Stimulated activated naive B cell treated with anti-CD40 and anti-IgM and Interleukin-4, amounts not matched to agents 10 μg/mL and 1 μg/mL and 100 μg/mL, for 72 hours (primary cell): ENCODE data around the gene TRIM54.
"Not testable (repeated sequence)": the region's sequence is repeated elsewhere in the genome, so short reads cannot be mapped to it uniquely, and the experiment has no call there.

Source experiments
- ATAC-seq, 2 donors: fragments of 150-1000 bp; cut with Tn5 transposase; replicated peaks; 2 replicates each; pipeline ENCODE4 v1.10.0; 2021; ENCODE audit warnings: moderate library complexity in 1 of 2
- DNase-seq: peaks from one replicate; pipeline ENCODE4 v3.0.0; 2021
- H3K27ac Mint-ChIP-seq: one replicate; pipeline ENCODE4 v1.8.0; 2022; ENCODE audit warnings: mild to moderate bottlenecking, mixed read lengths
- H3K27me3 Mint-ChIP-seq, 2 donors: one replicate each; pipeline ENCODE4 v1.8.0; 2022; ENCODE audit warnings: mixed read lengths in 2 of 2
- H3K36me3 Mint-ChIP-seq, 2 donors: one replicate each; pipeline ENCODE4 v1.8.0; 2022; ENCODE audit warnings: mixed read lengths in 2 of 2, mild to moderate bottlenecking in 1 of 2
- H3K4me1 Mint-ChIP-seq, 2 donors: one replicate each; pipeline ENCODE4 v1.8.0; 2022; ENCODE audit warnings: mixed read lengths in 2 of 2, mild to moderate bottlenecking in 1 of 2
- H3K4me3 Mint-ChIP-seq, 2 donors: one replicate each; pipeline ENCODE4 v1.8.0; 2022; ENCODE audit warnings: mild to moderate bottlenecking in 2 of 2, mixed read lengths in 2 of 2, moderate library complexity in 1 of 2
- H3K9me3 Mint-ChIP-seq, 2 donors: one replicate each; pipeline ENCODE4 v1.8.0; 2022; ENCODE audit warnings: mixed read lengths in 2 of 2, mild to moderate bottlenecking in 1 of 2

TRIM54 gene

DNA sequence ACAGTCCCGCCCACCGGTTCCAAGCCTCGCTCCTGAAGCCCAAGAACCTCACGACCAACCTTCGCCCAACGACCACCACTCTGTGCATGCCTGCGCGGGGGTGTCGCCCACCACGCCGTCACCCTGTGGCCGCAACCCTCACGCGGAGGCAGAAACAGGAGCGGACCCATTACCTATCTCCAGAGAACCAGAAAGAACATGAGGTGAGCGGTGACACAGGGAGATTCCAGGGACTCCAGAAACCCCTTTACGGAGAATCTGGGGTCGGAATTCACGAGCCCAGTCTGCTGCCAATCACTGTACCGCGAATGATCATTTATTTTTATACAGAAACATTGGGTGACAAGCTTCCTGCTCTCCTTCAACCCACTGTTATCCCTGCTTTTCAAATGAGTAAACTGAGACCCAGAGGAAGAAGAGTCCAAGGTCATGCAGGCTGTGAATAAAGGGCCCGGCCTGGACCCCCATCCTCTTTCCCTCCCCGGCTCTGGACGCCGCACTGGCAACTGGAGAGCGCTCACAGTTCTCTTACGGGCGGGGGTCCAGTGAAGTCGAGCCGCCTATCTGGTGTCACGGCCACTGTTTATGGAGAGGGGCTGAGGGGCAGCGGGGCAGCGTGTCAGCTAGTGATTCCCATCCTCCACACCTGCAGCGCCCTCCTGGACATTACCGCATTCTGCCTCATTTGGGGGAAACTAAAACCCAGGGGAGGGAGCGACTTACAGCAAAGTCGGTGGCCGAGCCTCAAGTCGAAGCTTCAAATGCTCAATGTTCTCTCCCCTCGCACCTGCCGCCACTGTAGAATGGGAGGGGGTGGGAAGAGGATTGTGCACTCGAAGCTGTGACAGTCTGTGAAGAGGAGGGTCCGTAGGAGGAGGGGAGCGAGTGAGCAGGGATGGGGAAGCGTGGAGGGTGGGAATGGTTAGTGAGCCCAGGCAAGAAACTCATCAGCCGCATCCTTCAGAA is 18.7 kb upstream of the TRIM54 start:
- Mint-ChIP-seq H3K27ac (peak overlapping the region; percentile 83), H3K4me1 (peaks cover 24 to 31% of the 10 kb centered on the region in 2 donors), H3K27me3 (peaks cover 44 to 53% of the 10 kb centered on the region in 2 donors), H3K9me3 (no peaks in the 10 kb centered on the region), H3K36me3 (peaks cover 2 to 3% of the 10 kb centered on the region in 2 donors), H3K4me3 (peak overlapping the region; percentile 86 to 93)
- ATAC-seq (no peak), DNase-seq (no peak)

DNA sequence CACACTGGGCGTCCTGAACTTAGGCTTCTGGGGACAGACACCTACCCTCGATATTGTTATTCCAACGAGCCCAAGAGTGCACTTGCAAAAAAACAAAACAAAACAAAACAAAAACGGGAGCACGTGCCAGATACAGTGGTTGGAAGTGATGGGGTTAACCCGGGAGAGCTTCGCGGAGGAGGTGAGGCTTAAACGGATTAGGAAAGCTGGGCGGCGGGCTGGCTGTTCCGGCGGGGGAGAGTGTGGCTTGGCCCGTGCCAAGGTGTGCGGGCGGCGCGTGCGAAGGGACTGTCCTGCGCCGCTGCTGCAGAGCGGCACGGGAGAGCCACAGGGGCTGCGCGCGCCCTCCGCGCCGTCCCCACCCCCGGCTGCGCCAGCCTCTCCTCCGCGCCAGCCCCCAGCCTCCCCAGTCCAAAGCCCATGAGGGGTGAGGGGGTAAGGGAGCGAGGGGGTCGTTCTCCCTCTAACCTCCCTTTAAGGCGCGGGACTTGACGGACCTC is 17.9 kb upstream of the TRIM54 start:
- Mint-ChIP-seq H3K9me3 (no peaks in the 10 kb centered on the region), H3K4me3 (peak overlapping the region; percentile 86 to 93), H3K4me1 (peaks cover 24 to 31% of the 10 kb centered on the region in 2 donors), H3K36me3 (peaks cover 2 to 3% of the 10 kb centered on the region in 2 donors), H3K27ac (no peak overlapping the region), H3K27me3 (peaks cover 44 to 48% of the 10 kb centered on the region in 2 donors)
- ATAC-seq (peak; percentile 51 to 53), DNase-seq (no peak)

- ATAC-seq (peak; percentile 53 to 63), DNase-seq (peak; percentile 55)
- Mint-ChIP-seq H3K36me3 (peaks cover 2 to 3% of the 10 kb centered on the region in 2 donors), H3K27ac (peak overlapping the region; percentile 39), H3K4me1 (peaks cover 24 to 31% of the 10 kb centered on the region in 2 donors), H3K9me3 (no peaks in the 10 kb centered on the region), H3K4me3 (peak overlapping the region; percentile 86 to 93), H3K27me3 (peaks cover 43 to 46% of the 10 kb centered on the region in 2 donors)
Observed at GRCh38 chr2:27264753-27265535, 17.3 kb upstream of the TRIM54 start.

- Mint-ChIP-seq H3K27ac (no peak overlapping the region), H3K4me1 (peaks cover 24 to 31% of the 10 kb centered on the region in 2 donors), H3K27me3 (peaks cover 37 to 40% of the 10 kb centered on the region in 2 donors), H3K4me3 (peak overlapping the region; percentile 46 to 59), H3K9me3 (no peaks in the 10 kb centered on the region), H3K36me3 (peaks cover 2 to 3% of the 10 kb centered on the region in 2 donors)
- ATAC-seq (no peak), DNase-seq (no peak)
Observed at GRCh38 chr2:27265536-27265870, 16.7 kb upstream of the TRIM54 start.

GRCh38 chr2:27268296-27268695 is 13.9 kb upstream of the TRIM54 start:
- peaks cover 22 to 23% of the 10 kb centered on the region in 2 donors for H3K27me3 Mint-ChIP-seq
- ATAC-seq: not testable (repeated sequence)

GRCh38 chr2:27270131-27270530 is 12.1 kb upstream of the TRIM54 start:
- no peak for DNase-seq
- H3K36me3 Mint-ChIP-seq: no peaks in the 10 kb centered on the region
- H3K9me3 Mint-ChIP-seq: no peaks in the 10 kb centered on the region

More at GRCh38 chr2:27268296-27268695, 13.9 kb upstream of the TRIM54 start:
- H3K4me3 Mint-ChIP-seq, H3K27ac Mint-ChIP-seq, H3K9me3 Mint-ChIP-seq, DNase-seq, H3K36me3 Mint-ChIP-seq: not testable (repeated sequence)
- peaks cover 12 to 16% of the 10 kb centered on the region in 2 donors for H3K4me1 Mint-ChIP-seq

DNA sequence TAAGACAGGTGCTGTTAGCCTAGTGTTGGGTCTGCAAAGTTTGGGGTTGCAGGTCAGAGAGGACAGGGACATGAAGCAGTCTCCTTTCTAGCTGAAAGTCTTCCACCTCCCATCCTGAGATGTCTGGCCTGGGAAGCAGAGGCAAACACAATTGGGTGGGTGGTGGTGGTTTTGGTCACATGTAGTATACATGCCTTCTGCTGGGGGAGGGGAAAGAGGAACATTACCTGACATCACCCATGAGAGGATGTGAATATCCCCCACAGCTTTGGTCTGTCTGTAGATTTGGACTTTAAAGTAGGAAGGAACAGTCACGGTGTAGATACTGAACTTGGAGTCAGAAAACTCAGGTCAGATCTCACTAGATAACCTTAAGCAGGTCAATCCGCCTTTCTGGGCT is 11.6 kb upstream of the TRIM54 start:
- DNase-seq (no peak), ATAC-seq (peak in 1 of 2 donors; percentile 42)
- H3K4me3 Mint-ChIP-seq: no peak overlapping the region
- H3K27ac Mint-ChIP-seq: no peak overlapping the region
- no peaks in the 10 kb centered on the region for H3K36me3 Mint-ChIP-seq
- no peaks in the 10 kb centered on the region for H3K9me3 Mint-ChIP-seq
- no peaks in the 10 kb centered on the region for H3K4me1 Mint-ChIP-seq
- peaks cover 12% of the 10 kb centered on the region in 2 donors for H3K27me3 Mint-ChIP-seq

More at GRCh38 chr2:27270131-27270530, 12.1 kb upstream of the TRIM54 start:
- no peak for ATAC-seq
- no peak overlapping the region for H3K4me3 Mint-ChIP-seq
- no peak overlapping the region for H3K27ac Mint-ChIP-seq
- H3K27me3 Mint-ChIP-seq: peaks cover 11 to 17% of the 10 kb centered on the region in 2 donors
- peaks cover 0 to 2% of the 10 kb centered on the region in 2 donors for H3K4me1 Mint-ChIP-seq

GRCh38 chr2:27271631-27272340 is 10.4 kb upstream of the TRIM54 start:
- Mint-ChIP-seq H3K9me3 (no peaks in the 10 kb centered on the region), H3K27me3 (peaks cover 12 to 21% of the 10 kb centered on the region in 2 donors), H3K4me3 (no peak overlapping the region), H3K4me1 (no peaks in the 10 kb centered on the region), H3K27ac (no peak overlapping the region), H3K36me3 (no peaks in the 10 kb centered on the region)
- no peak for ATAC-seq
- DNase-seq: no peak

GRCh38 chr2:27272537-27273522 is 9.4 kb upstream of the TRIM54 start:
- not testable (repeated sequence) for H3K36me3 Mint-ChIP-seq, H3K9me3 Mint-ChIP-seq, DNase-seq, H3K4me3 Mint-ChIP-seq, H3K4me1 Mint-ChIP-seq, ATAC-seq, H3K27ac Mint-ChIP-seq
- peaks cover 16 to 26% of the 10 kb centered on the region in 2 donors for H3K27me3 Mint-ChIP-seq

GRCh38 chr2:27275211-27276150 is 6.7 kb upstream of the TRIM54 start, which contains the start of gene DNAJC5G:
Gene DNAJC5G (plus strand): TSS chr2:27275433. CDS start chr2:27276729, 1,296 bp downstream.
- H3K4me3 Mint-ChIP-seq: no peak within 1 kb of the TSS
- DNase-seq (no peak), ATAC-seq (no peak)
- peaks cover 5% of the 10 kb centered on the region in 2 donors for H3K4me1 Mint-ChIP-seq
- H3K9me3 Mint-ChIP-seq: no peaks in the 10 kb centered on the region
- no peak within 1 kb of the TSS for H3K27ac Mint-ChIP-seq
- peaks cover 14 to 30% of the 10 kb centered on the region in 2 donors for H3K27me3 Mint-ChIP-seq
- no peaks in the 10 kb centered on the region for H3K36me3 Mint-ChIP-seq

- no peak for DNase-seq
Observed at GRCh38 chr2:27278010-27278409, 4.2 kb upstream of the TRIM54 start.

GRCh38 chr2:27280826-27281225 is 1.4 kb upstream of the TRIM54 start:
- no peak overlapping the region for H3K4me3 Mint-ChIP-seq
- no peak overlapping the region for H3K27ac Mint-ChIP-seq
- H3K9me3 Mint-ChIP-seq: no peaks in the 10 kb centered on the region
- ATAC-seq (no peak), DNase-seq (no peak)
- peaks cover 35 to 39% of the 10 kb centered on the region in 2 donors for H3K27me3 Mint-ChIP-seq
- peaks cover 5% of the 10 kb centered on the region in 2 donors for H3K4me1 Mint-ChIP-seq
- no peaks in the 10 kb centered on the region for H3K36me3 Mint-ChIP-seq

More at GRCh38 chr2:27278010-27278409, 4.2 kb upstream of the TRIM54 start:
- Mint-ChIP-seq H3K27me3 (peaks cover 35 to 43% of the 10 kb centered on the region in 2 donors), H3K9me3 (no peaks in the 10 kb centered on the region), H3K4me3 (no peak overlapping the region), H3K36me3 (no peaks in the 10 kb centered on the region), H3K4me1 (peaks cover 5% of the 10 kb centered on the region in 2 donors), H3K27ac (no peak overlapping the region)
- ATAC-seq: no peak
